GM12891 (cell line): ENCODE data around the gene SNTG2.

Experiments
- POLR2A ChIP-seq: IDR thresholded peaks from 2 replicates; pipeline ENCODE4 v1.6.1; 2011; ENCODE audit warnings: low read depth, low read length, control low read depth
- POLR2AphosphoS5 ChIP-seq: IDR thresholded peaks from 2 replicates; pipeline ENCODE4 v1.6.1; 2011; ENCODE audit warnings: low read depth, low read length, control low read depth
- SPI1 ChIP-seq: IDR thresholded peaks from 2 replicates; pipeline ENCODE4 v1.6.1; 2011; ENCODE audit warnings: low read depth, low read length, control low read depth
- TAF1 ChIP-seq: IDR thresholded peaks from 2 replicates; pipeline ENCODE4 v1.6.1; 2011; ENCODE audit warnings: low read depth, low read length, control low read depth

GRCh38 chr2:1282552-1282951 lies 331.9 kb downstream of the SNTG2 start:
- TF ChIP-seq POLR2AphosphoS5 (no peak), TAF1 (no peak), POLR2A (no peak), SPI1 (no peak)
